A549 (cell line): ENCODE measurements around the gene PRRX2. TPM values are rescaled to one million over a fixed set of nuclear protein-coding genes. Genes with fewer than 3 reads are reported as not detected.

Experiments used
- ATAC-seq, 2 experiments: fragments of 200-7000 bp in 1 of 2; fragments of >200 bp in 1 of 2; cut with Nextera tagmentation in 1 of 2; cut with Tn5 transposase in 1 of 2; 3 replicates each; pipeline versions ENCODE4 v1.8.0 to v1.9.1; 2018 to 2020; ENCODE audit warnings: mild to moderate bottlenecking in 1 of 2, moderate library complexity in 1 of 2
- CTCF ChIA-PET: fragments of 300-600 bp; sonication (Branson Sonifier 250); formaldehyde crosslinking; extraction: SDS; loops from one replicate; lab custom pipeline; 2021; ENCODE audit warnings: antibody characterized with exemption, inconsistent platforms; lab: Yijun Ruan, JAX
- POLR2A ChIA-PET: fragments of 350-600 bp; formaldehyde crosslinking; extraction: SDS; loops from one replicate; lab custom pipeline; 2021; ENCODE audit warnings: antibody characterized with exemption, inconsistent platforms; lab: Yijun Ruan, JAX
- DNase-seq, 2 experiments: peaks; one replicate each; pipeline versions ENCODE4 v3.0.0 to v3.0.0-alpha.2; 2011 to 2016; ENCODE audit warnings: low read depth in 1 of 2, low spot score in 1 of 2
- FAIRE-seq: peaks from 2 replicates; lab custom pipeline; 2011; peaks lifted over from hg19 to GRCh38; lab: Jason Lieb, UNC
- H3K27ac ChIP-seq, 2 experiments: fragments of >200 bp; sonication (Bioruptor Twin); formaldehyde crosslinking; 3 replicates each; pipeline ENCODE4 v1.5.1; 2016 to 2017
- H3K4me1 ChIP-seq: fragments of >200 bp; sonication (Bioruptor Twin); formaldehyde crosslinking; 3 replicates; pipeline ENCODE4 v1.6.1; 2016
- H3K4me2 ChIP-seq: fragments of >200 bp; sonication (Bioruptor Twin); formaldehyde crosslinking; 3 replicates; pipeline ENCODE4 v1.6.1; 2016
- H3K4me3 ChIP-seq: fragments of >200 bp; sonication (Bioruptor Twin); formaldehyde crosslinking; 3 replicates; pipeline ENCODE4 v1.5.1; 2016
- H3K9me3 ChIP-seq: fragments of >200 bp; sonication (Bioruptor Twin); formaldehyde crosslinking; 3 replicates; pipeline ENCODE4 v1.6.1; 2016
- CBX2 ChIP-seq: fragments of 200-600 bp; sonication (generic); IDR thresholded peaks from 2 replicates; pipeline ENCODE4 v1.6.1; 2016; ENCODE audit warnings: low read depth, mild to moderate bottlenecking, borderline replicate concordance
- CEBPB ChIP-seq, 2 experiments: fragments of >200 bp in 1 of 2; sonication (Bioruptor Twin) in 1 of 2; formaldehyde crosslinking in 1 of 2; IDR thresholded peaks; 2 replicates each; pipeline ENCODE4 v1.6.1; 2012 to 2016
- ELK1 ChIP-seq: fragments of 150-350 bp; IDR thresholded peaks from 2 replicates; pipeline ENCODE4 v1.6.1; 2014; ENCODE audit warnings: low read depth, mild to moderate bottlenecking, low read length
- ESRRA ChIP-seq: fragments of 150-350 bp; IDR thresholded peaks from 2 replicates; pipeline ENCODE4 v1.6.1; 2014; ENCODE audit warnings: mild to moderate bottlenecking, low read length, borderline replicate concordance
- FOXS1 ChIP-seq: fragments of 250-450 bp; sonication (Bioruptor Pico); IDR thresholded peaks from 2 replicates; pipeline ENCODE4 v1.5.0; 2020; ENCODE audit warnings: mild to moderate bottlenecking, moderate library complexity
- HOXB5 ChIP-seq: fragments of 250-450 bp; sonication (Bioruptor Pico); IDR thresholded peaks from 2 replicates; pipeline ENCODE4 v1.5.0; 2020; ENCODE audit warnings: mild to moderate bottlenecking, moderate library complexity
- JUNB ChIP-seq: fragments of >200 bp; sonication (Bioruptor Twin); formaldehyde crosslinking; IDR thresholded peaks from 2 replicates; pipeline ENCODE4 v1.6.1; 2016
- PBX3 ChIP-seq: IDR thresholded peaks from 2 replicates; pipeline ENCODE4 v1.6.1; 2012
- PHF8 ChIP-seq: fragments of 200-600 bp; sonication (generic); IDR thresholded peaks from 2 replicates; pipeline ENCODE4 v1.6.1; 2016; ENCODE audit warnings: low read depth, mild to moderate bottlenecking, antibody characterized with exemption, moderate library complexity, borderline replicate concordance
- POLR2AphosphoS2 ChIP-seq: conservative IDR thresholded peaks from 2 replicates; pipeline ENCODE4 v1.6.1; 2012; ENCODE audit warnings: low read length, improper control_type of control experiment, inconsistent platforms
- RARB ChIP-seq: fragments of 250-450 bp; sonication (Bioruptor Pico); IDR thresholded peaks from 2 replicates; pipeline ENCODE4 v1.8.0; 2021; ENCODE audit warnings: mild to moderate bottlenecking, moderate library complexity
- RCOR1 ChIP-seq: fragments of 150-350 bp; IDR thresholded peaks from 2 replicates; pipeline ENCODE4 v1.6.1; 2014; ENCODE audit warnings: antibody characterized with exemption, low read length, low read depth
- RNF2 ChIP-seq: fragments of 200-600 bp; sonication (generic); IDR thresholded peaks from 2 replicates; pipeline ENCODE4 v1.6.1; 2016; ENCODE audit warnings: low read depth, mild to moderate bottlenecking, antibody characterized with exemption, moderate library complexity, borderline replicate concordance
- SREBF2 ChIP-seq: fragments of 450-650 bp; IDR thresholded peaks from 2 replicates; pipeline ENCODE4 v1.6.1; 2014; ENCODE audit warnings: mild to moderate bottlenecking, moderate library complexity
- TP53 ChIP-seq: fragments of 250-450 bp; sonication (Bioruptor Pico); IDR thresholded peaks from 2 replicates; pipeline ENCODE4 v1.5.0; 2021; ENCODE audit warnings: mild to moderate bottlenecking, moderate library complexity
- ZC3H11A ChIP-seq: fragments of 450-650 bp; IDR thresholded peaks from 2 replicates; pipeline ENCODE4 v1.6.1; 2014; ENCODE audit warnings: antibody characterized with exemption, mild to moderate bottlenecking
- ZFP36 ChIP-seq: fragments of 450-650 bp; IDR thresholded peaks from 2 replicates; pipeline ENCODE4 v1.6.1; 2014; ENCODE audit warnings: borderline replicate concordance; ENCODE audit not compliant: partially characterized antibody
- WGBS: methylation state at CpG from one replicate; pipeline ENCODE4 v1.1.6; 2017; ENCODE audit errors: missing lambda C conversion rate; 5-methylcytosine and 5-hydroxymethylcytosine counted together
- polyA plus RNA-seq, 4 experiments: library from polyadenylated mRNA; depleted of rRNA in 3 of 4; stranded (reverse); fragments of >200 nt; fragmentation: RNase III in 1 of 4; extraction: RNeasy Plus Mini Kit Qiagen cat#74134 plus additional on column Dnase treatment in 1 of 4; gene quantifications; 2 replicates in 3 of 4; 3 replicates in 1 of 4; pipeline ENCODE4 v1.2.3, GENCODE V29; 2011 to 2017
- TF ChIP-seq, protein P1 (sequence below): fragments of >200 bp; sonication (Bioruptor Twin); formaldehyde crosslinking; IDR thresholded peaks from 3 replicates; pipeline ENCODE4 v1.5.1; 2016
- TF ChIP-seq, protein P2 (sequence below): IDR thresholded peaks from 2 replicates; pipeline ENCODE4 v1.6.1; 2012
- TF ChIP-seq, protein P3 (sequence below): fragments of 200-600 bp; sonication (generic); IDR thresholded peaks from 2 replicates; pipeline ENCODE4 v1.6.1; 2016; ENCODE audit warnings: antibody characterized with exemption, mild to moderate bottlenecking, moderate library complexity

The PRRX2 gene
- polyA plus RNA-seq, 2 of the 4 experiments (the other 2 are of a cell fraction): 0.90 to 2.7 TPM

DNA sequence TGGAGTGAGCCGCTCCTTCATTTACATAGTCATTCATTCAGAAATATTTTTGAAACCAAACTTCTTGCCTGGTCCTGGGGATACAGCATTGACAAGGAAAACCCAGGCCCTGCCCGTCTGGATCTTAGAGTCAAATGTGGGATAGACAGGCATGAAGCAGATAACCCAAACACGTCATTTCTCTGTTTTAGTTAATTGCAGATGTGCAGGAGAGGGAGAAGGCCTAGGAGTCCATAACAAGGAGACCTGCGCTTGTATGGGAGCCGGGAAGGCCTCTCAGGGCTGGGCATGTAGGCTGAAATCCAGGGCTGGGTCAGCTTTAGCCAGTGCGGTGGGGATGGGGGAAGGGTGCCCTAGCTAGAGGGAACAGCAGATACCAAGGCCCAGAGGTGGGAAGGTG is 43.3 kb downstream of the PRRX2 start:
- no peak; a peak in 1 of 6 replicates for ATAC-seq
- 87% methylated on average over 6 of the region's 6 CpGs for WGBS
- no peaks in the 10 kb centered on the region for H3K4me1 ChIP-seq
- POLR2A ChIA-PET: no interaction called here
- TF ChIP-seq TP53: no peak
- TF ChIP-seq RARB: no peak
- TF ChIP-seq, protein P1, sequence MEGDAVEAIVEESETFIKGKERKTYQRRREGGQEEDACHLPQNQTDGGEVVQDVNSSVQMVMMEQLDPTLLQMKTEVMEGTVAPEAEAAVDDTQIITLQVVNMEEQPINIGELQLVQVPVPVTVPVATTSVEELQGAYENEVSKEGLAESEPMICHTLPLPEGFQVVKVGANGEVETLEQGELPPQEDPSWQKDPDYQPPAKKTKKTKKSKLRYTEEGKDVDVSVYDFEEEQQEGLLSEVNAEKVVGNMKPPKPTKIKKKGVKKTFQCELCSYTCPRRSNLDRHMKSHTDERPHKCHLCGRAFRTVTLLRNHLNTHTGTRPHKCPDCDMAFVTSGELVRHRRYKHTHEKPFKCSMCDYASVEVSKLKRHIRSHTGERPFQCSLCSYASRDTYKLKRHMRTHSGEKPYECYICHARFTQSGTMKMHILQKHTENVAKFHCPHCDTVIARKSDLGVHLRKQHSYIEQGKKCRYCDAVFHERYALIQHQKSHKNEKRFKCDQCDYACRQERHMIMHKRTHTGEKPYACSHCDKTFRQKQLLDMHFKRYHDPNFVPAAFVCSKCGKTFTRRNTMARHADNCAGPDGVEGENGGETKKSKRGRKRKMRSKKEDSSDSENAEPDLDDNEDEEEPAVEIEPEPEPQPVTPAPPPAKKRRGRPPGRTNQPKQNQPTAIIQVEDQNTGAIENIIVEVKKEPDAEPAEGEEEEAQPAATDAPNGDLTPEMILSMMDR: no peak
- TF ChIP-seq ESRRA: no peak
- TF ChIP-seq PBX3: no peak
- TF ChIP-seq ELK1: no peak
- no peak for TF ChIP-seq POLR2AphosphoS2
- no peak for TF ChIP-seq PHF8
- TF ChIP-seq CBX2: no peak
- no peak for TF ChIP-seq SREBF2
- TF ChIP-seq HOXB5 (CRISPR knock-in tag): no peak
- no peak for TF ChIP-seq RCOR1
- TF ChIP-seq, all 56 proteins: peak for 0
- Histone ChIP-seq H3K9me3 (no peaks in the 10 kb centered on the region), H3K4me3 (no peak overlapping the region), H3K27ac (no peak overlapping the region), H3K4me2 (no peak overlapping the region)
- FAIRE-seq (no peak), DNase-seq (no peak)
- CTCF ChIA-PET: interaction anchor here (1.3 to 7.8 kb wide), 3 partner anchors 8 to 89 kb away, joined by 3 to 61 read pairs (median 5); no protein-coding TSS in a partner anchor

DNA sequence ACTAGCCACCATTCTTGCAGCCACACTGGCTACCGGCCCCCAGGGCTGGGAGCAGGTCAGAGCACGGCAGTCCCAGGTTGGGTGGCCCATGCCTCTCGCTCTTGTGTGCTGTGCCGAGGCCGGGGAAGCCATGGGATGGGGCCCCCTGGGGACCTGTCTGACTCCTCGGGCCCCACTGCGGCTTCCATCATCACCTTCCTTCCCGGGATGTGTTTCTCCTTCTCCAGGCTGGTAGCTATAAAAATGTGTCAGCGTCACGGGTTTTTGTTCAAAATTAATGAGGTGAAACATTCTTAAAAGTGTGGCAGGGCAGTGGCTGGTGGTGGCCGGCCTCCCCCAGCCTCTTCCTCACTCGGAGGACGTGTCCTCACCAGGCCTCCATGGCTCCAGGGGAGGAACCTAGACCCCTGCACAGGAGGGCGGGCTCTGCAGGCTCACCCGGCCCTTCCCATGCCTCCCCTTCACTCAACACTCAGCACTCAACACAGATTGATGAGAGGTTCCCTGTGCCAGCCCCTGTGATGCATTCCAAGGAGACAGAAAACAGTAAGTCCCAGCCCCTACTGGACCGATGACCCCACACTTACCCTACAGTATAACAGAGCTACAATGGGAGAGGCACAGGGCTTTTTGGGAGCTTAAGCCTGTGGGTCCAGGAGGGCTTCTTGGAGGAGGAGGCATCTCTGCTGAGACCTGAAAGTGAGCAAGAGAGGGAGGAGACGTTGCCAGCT is 44.2 kb downstream of the PRRX2 start:
- CTCF ChIA-PET: interaction anchor here (0.5 to 7.8 kb wide), 5 partner anchors 9 to 90 kb away, joined by 3 to 61 read pairs (median 5); no protein-coding TSS in a partner anchor
- no peak overlapping the region for H3K27ac ChIP-seq
- no peaks in the 10 kb centered on the region for H3K4me1 ChIP-seq
- DNase-seq: no peak
- no peak overlapping the region for H3K4me3 ChIP-seq
- TF ChIP-seq CEBPB (IDR thresholded peaks at IDR 0.05) (no peak), JUNB (no peak), ZFP36 (peak; percentile 65)
- TF ChIP-seq, protein P2, sequence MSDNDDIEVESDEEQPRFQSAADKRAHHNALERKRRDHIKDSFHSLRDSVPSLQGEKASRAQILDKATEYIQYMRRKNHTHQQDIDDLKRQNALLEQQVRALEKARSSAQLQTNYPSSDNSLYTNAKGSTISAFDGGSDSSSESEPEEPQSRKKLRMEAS: no peak
- TF ChIP-seq, all 56 proteins: peak for 1
- WGBS: 74% methylated on average over 15 of the region's 17 CpGs
- H3K9me3 ChIP-seq: no peaks in the 10 kb centered on the region
- FAIRE-seq (no peak), ATAC-seq (no peak)
- no peak overlapping the region for H3K4me2 ChIP-seq
- POLR2A ChIA-PET: no interaction called here

DNA sequence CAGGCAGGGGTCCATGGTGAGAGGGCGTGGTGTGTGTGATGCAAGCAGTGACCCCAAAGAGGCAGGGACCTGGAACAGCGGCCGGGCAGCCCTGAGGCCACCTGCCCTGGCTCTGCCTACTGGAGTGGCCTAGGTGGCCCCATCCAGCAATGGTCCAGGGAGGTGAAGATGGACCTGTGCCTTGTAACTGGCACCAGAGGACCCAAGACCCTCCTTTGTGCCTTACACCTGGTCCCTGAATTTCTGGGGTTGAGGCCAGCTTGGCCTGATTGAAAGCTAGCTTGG is 44.7 kb downstream of the PRRX2 start:
- CTCF ChIA-PET: interaction anchor here (0.5 to 7.8 kb wide), 7 partner anchors 9 to 90 kb away, joined by 3 to 61 read pairs (median 3); no protein-coding TSS in a partner anchor
- FAIRE-seq: no peak
- POLR2A ChIA-PET: interaction anchor here (1.1 kb wide), 1 partner anchor 12 kb away, joined by 3 read pairs; no protein-coding TSS in a partner anchor

More for the DNA sequence above, 44.7 kb downstream of the PRRX2 start:
- H3K4me1 ChIP-seq: no peaks in the 10 kb centered on the region
- H3K27ac ChIP-seq: no peak overlapping the region
- H3K4me2 ChIP-seq: no peak overlapping the region
- TF ChIP-seq, protein P3, sequence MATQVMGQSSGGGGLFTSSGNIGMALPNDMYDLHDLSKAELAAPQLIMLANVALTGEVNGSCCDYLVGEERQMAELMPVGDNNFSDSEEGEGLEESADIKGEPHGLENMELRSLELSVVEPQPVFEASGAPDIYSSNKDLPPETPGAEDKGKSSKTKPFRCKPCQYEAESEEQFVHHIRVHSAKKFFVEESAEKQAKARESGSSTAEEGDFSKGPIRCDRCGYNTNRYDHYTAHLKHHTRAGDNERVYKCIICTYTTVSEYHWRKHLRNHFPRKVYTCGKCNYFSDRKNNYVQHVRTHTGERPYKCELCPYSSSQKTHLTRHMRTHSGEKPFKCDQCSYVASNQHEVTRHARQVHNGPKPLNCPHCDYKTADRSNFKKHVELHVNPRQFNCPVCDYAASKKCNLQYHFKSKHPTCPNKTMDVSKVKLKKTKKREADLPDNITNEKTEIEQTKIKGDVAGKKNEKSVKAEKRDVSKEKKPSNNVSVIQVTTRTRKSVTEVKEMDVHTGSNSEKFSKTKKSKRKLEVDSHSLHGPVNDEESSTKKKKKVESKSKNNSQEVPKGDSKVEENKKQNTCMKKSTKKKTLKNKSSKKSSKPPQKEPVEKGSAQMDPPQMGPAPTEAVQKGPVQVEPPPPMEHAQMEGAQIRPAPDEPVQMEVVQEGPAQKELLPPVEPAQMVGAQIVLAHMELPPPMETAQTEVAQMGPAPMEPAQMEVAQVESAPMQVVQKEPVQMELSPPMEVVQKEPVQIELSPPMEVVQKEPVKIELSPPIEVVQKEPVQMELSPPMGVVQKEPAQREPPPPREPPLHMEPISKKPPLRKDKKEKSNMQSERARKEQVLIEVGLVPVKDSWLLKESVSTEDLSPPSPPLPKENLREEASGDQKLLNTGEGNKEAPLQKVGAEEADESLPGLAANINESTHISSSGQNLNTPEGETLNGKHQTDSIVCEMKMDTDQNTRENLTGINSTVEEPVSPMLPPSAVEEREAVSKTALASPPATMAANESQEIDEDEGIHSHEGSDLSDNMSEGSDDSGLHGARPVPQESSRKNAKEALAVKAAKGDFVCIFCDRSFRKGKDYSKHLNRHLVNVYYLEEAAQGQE: no peak
- no peak for TF ChIP-seq FOXS1 (CRISPR knock-in tag)
- no peak for TF ChIP-seq RNF2
- TF ChIP-seq CBX2: no peak
- no peak for TF ChIP-seq ZC3H11A
- no peaks in the 10 kb centered on the region for H3K9me3 ChIP-seq
- ATAC-seq (no peak), DNase-seq (no peak)
- 80% methylated on average over 3 of the region's 3 CpGs for WGBS
- H3K4me3 ChIP-seq: no peak overlapping the region
